Activated B cell treated with CpG ODN at 0.5 μM for 24 hours (primary cell): ENCODE data around the gene DCAF4. TPM values are rescaled to one million over a fixed set of nuclear protein-coding genes. Genes with fewer than 3 reads are reported as not detected.

Experiments used
- ATAC-seq: fragments of 200-7000 bp; cut with Tn5 transposase; one replicate; pipeline ENCODE4 v1.10.0; 2021; ENCODE audit warnings: low read depth, mild to moderate bottlenecking, moderate library complexity
- CTCF ChIA-PET: fragments of 350-600 bp; sonication (Branson Sonifier 250); formaldehyde crosslinking; loops from one replicate; lab custom pipeline; 2021; ENCODE audit warnings: antibody characterized with exemption; lab: Charles Lee
- POLR2A ChIA-PET: fragments of 350-600 bp; sonication (Branson Sonifier 250); formaldehyde crosslinking; loops from one replicate; lab custom pipeline; 2021; ENCODE audit warnings: antibody characterized with exemption; lab: Charles Lee
- DNase-seq: peaks from one replicate; pipeline ENCODE4 v3.0.0; 2022
- H3K27ac Mint-ChIP-seq: one replicate; pipeline ENCODE4 v1.8.0; 2020; ENCODE audit warnings: mixed read lengths
- H3K27me3 Mint-ChIP-seq: one replicate; pipeline ENCODE4 v1.8.0; 2021; ENCODE audit warnings: mixed read lengths
- H3K36me3 Mint-ChIP-seq: one replicate; pipeline ENCODE4 v1.8.0; 2021; ENCODE audit warnings: low read depth, mixed read lengths
- H3K4me1 Mint-ChIP-seq: one replicate; pipeline ENCODE4 v1.8.0; 2021; ENCODE audit warnings: mixed read lengths
- H3K4me3 Mint-ChIP-seq: one replicate; pipeline ENCODE4 v1.8.0; 2020; ENCODE audit warnings: mild to moderate bottlenecking, mixed read lengths
- H3K9me3 Mint-ChIP-seq: one replicate; pipeline ENCODE4 v1.8.0; 2020; ENCODE audit warnings: mixed read lengths
- CTCF ChIP-seq: fragments of 200-600 bp; IDR thresholded peaks from one replicate; pipeline ENCODE4 v1.8.0; 2022; ENCODE audit warnings: antibody characterized with exemption, mild to moderate bottlenecking
- intact Hi-C: fragments of 100-400 bp; cut with micrococcal nuclease; formaldehyde crosslinking; loops from one replicate; pipeline ENCODE4 v1.15.1; 2024
- total RNA-seq: library from RNA; stranded (reverse); gene quantifications from 2 replicates; pipeline ENCODE4 v1.2.3, GENCODE V29; 2022

Gene DCAF4
- total RNA-seq, 1 donor from 2014 or later: 38.7 TPM

- TF ChIP-seq CTCF: no peak
- no peak for ATAC-seq
- Mint-ChIP-seq H3K27ac (no peak overlapping the region), H3K27me3 (no peaks in the 10 kb centered on the region), H3K36me3 (peaks cover 38% of the 10 kb centered on the region), H3K9me3 (no peaks in the 10 kb centered on the region), H3K4me3 (no peak overlapping the region), H3K4me1 (no peaks in the 10 kb centered on the region)
- no peak for DNase-seq
- ChIA-PET POLR2A (no interaction called here), CTCF (no interaction called here)
- intact Hi-C loops: no loop called here
These were observed 81.6 kb downstream of the DCAF4 start for GRCh38 chr14:73007835-73008234.

- Mint-ChIP-seq H3K4me3 (no peak overlapping the region), H3K9me3 (no peaks in the 10 kb centered on the region), H3K27ac (no peak overlapping the region), H3K4me1 (no peaks in the 10 kb centered on the region), H3K27me3 (no peaks in the 10 kb centered on the region), H3K36me3 (peaks cover 41% of the 10 kb centered on the region)
- ChIA-PET POLR2A (no interaction called here), CTCF (no interaction called here)
- ATAC-seq: no peak
- intact Hi-C loops: no loop called here
- DNase-seq: no peak
- no peak for TF ChIP-seq CTCF
These were observed 82.2 kb downstream of the DCAF4 start for GRCh38 chr14:73008501-73008900.

Other genes with a start within 250 kb of the DCAF4 start
- gene DPF3, start 32.4 kb upstream of the DCAF4 start, total RNA-seq: 3.5 and 4.3 TPM in 2 replicates
- gene ZFYVE1, start 100.6 kb downstream of the DCAF4 start, total RNA-seq: 12.7 and 16.5 TPM in 2 replicates
- 114 and 123 TPM in 2 replicates for gene RBM25, start 132.1 kb downstream of the DCAF4 start, total RNA-seq
- 38.6 and 42.9 TPM in 2 replicates for gene PSEN1, start 210.0 kb downstream of the DCAF4 start, total RNA-seq